CD14-positive monocyte (primary cell): ENCODE measurements around the gene POC1A. TPM values are rescaled to one million over a fixed set of nuclear protein-coding genes. Genes with fewer than 3 reads are reported as not detected.

ENCODE experiments used
- DNase-seq, 3 donors: peaks; one replicate each; pipeline ENCODE4 v3.0.0-alpha.2; 2011 to 2022
- H2AFZ ChIP-seq: 2 replicates; pipeline ENCODE4 v1.6.0; 2012; ENCODE audit warnings: mild to moderate bottlenecking, low read depth, low read length, inconsistent platforms; ENCODE audit not compliant: insufficient read depth, poor library complexity, severe bottlenecking
- H3K27ac ChIP-seq, 2 donors: 1 replicate in 1 of 2; 2 replicates in 1 of 2; pipeline ENCODE4 v1.5.1; 2012 to 2013; ENCODE audit warnings: low read length in 2 of 2, control low read depth in 1 of 2, inconsistent platforms in 1 of 2, low read depth in 1 of 2, mild to moderate bottlenecking in 1 of 2
- H3K27me3 ChIP-seq, 2 donors: one replicate each; pipeline versions ENCODE4 v1.6.0 to v1.6.1; 2011 to 2013; ENCODE audit warnings: low read length in 2 of 2; ENCODE audit not compliant: control insufficient read depth in 2 of 2, insufficient read depth in 2 of 2
- H3K36me3 ChIP-seq, 2 donors: replicated peaks in 1 of 2; 1 replicate in 1 of 2; 2 replicates in 1 of 2; pipeline versions ENCODE4 v1.5.1 to v1.6.1; 2012 to 2013; ENCODE audit warnings: low read length in 2 of 2, control low read depth in 1 of 2, inconsistent platforms in 1 of 2, mild to moderate bottlenecking in 1 of 2; ENCODE audit not compliant: insufficient read depth in 2 of 2, control insufficient read depth in 1 of 2
- H3K4me1 ChIP-seq, 2 donors: 1 replicate in 1 of 2; 2 replicates in 1 of 2; pipeline versions ENCODE4 v1.5.1 to v1.6.1; 2012 to 2013; ENCODE audit warnings: low read length in 2 of 2, control low read depth in 1 of 2, inconsistent platforms in 1 of 2, mild to moderate bottlenecking in 1 of 2, moderate library complexity in 1 of 2; ENCODE audit not compliant: insufficient read depth in 2 of 2, control insufficient read depth in 1 of 2
- H3K4me2 ChIP-seq: replicated peaks from 2 replicates; pipeline ENCODE3; 2012; ENCODE audit warnings: low read length, moderate library complexity, mild to moderate bottlenecking; ENCODE audit not compliant: poor library complexity, severe bottlenecking; ENCODE audit errors: extremely low read depth
- H3K4me3 ChIP-seq, 3 experiments: fragments of 200-600 bp in 1 of 3; sonication (generic) in 1 of 3; replicated peaks in 1 of 3; 1 replicate in 2 of 3; 2 replicates in 1 of 3; pipeline ENCODE4 v1.5.1; 2011 to 2013; ENCODE audit warnings: low read length in 3 of 3, mild to moderate bottlenecking in 3 of 3, control low read depth in 2 of 3, low read depth in 2 of 3, inconsistent platforms in 1 of 3, moderate library complexity in 1 of 3
- H3K79me2 ChIP-seq: 2 replicates; pipeline ENCODE4 v1.6.0; 2012; ENCODE audit warnings: mild to moderate bottlenecking, control low read depth, inconsistent platforms, low read length, moderate library complexity; ENCODE audit not compliant: insufficient read depth
- H3K9ac ChIP-seq: 2 replicates; pipeline ENCODE4 v1.6.0; 2017; ENCODE audit warnings: low read length, mild to moderate bottlenecking; ENCODE audit not compliant: insufficient read depth, poor library complexity, severe bottlenecking
- H3K9me3 ChIP-seq, 2 donors: replicated peaks in 1 of 2; 1 replicate in 1 of 2; 2 replicates in 1 of 2; pipeline versions ENCODE4 v1.5.1 to v1.6.1; 2012 to 2013; ENCODE audit warnings: low read length in 2 of 2, control low read depth in 1 of 2; ENCODE audit not compliant: control insufficient read depth in 1 of 2, insufficient read depth in 1 of 2
- H4K20me1 ChIP-seq: 2 replicates; pipeline ENCODE4 v1.6.0; 2012; ENCODE audit warnings: mild to moderate bottlenecking, low read length, control low read depth, moderate library complexity; ENCODE audit not compliant: insufficient read depth
- H3K27ac Mint-ChIP-seq, 7 donors: one replicate each; pipeline ENCODE4 v1.8.0; 2020; ENCODE audit warnings: mild to moderate bottlenecking in 7 of 7, mixed read lengths in 7 of 7, moderate library complexity in 6 of 7, inconsistent platforms in 2 of 7
- H3K27me3 Mint-ChIP-seq, 3 donors: one replicate each; pipeline ENCODE4 v1.8.0; 2021 to 2022; ENCODE audit warnings: low read depth in 3 of 3, mild to moderate bottlenecking in 3 of 3, mixed read lengths in 3 of 3, moderate library complexity in 3 of 3, inconsistent platforms in 1 of 3
- H3K36me3 Mint-ChIP-seq, 2 donors: one replicate each; pipeline ENCODE4 v1.8.0; 2020; ENCODE audit warnings: mixed read lengths in 2 of 2, inconsistent platforms in 1 of 2, mild to moderate bottlenecking in 1 of 2
- H3K4me1 Mint-ChIP-seq: one replicate; pipeline ENCODE4 v1.8.0; 2020; ENCODE audit warnings: mild to moderate bottlenecking, mixed read lengths
- H3K4me3 Mint-ChIP-seq, 2 donors: one replicate each; pipeline ENCODE4 v1.8.0; 2020; ENCODE audit warnings: mild to moderate bottlenecking in 2 of 2, mixed read lengths in 2 of 2, moderate library complexity in 1 of 2
- H3K9me3 Mint-ChIP-seq, 7 donors: one replicate each; pipeline ENCODE4 v1.8.0; 2020 to 2022; ENCODE audit warnings: mixed read lengths in 7 of 7, mild to moderate bottlenecking in 6 of 7, moderate library complexity in 6 of 7, inconsistent platforms in 2 of 7
- WGBS: methylation state at CpG from one replicate; pipeline ENCODE4 v1.1.5; 2013; ENCODE audit warnings: missing lambda C conversion rate; ENCODE audit not compliant: insufficient coverage; 5-methylcytosine and 5-hydroxymethylcytosine counted together
- intact Hi-C, 2 donors: fragments of 100-400 bp; cut with micrococcal nuclease; formaldehyde crosslinking; loops; one replicate each; pipeline versions ENCODE4 v1.15.0 to v1.15.1; 2023
- polyA plus RNA-seq, 3 donors: library from polyadenylated mRNA; depleted of rRNA in 1 of 3; unstranded in 2 of 3; stranded (reverse) in 1 of 3; fragments of 300-500 nt in 2 of 3; fragments of >200 nt in 1 of 3; fragmentation: Illumina TruSeq in 2 of 3; gene quantifications; 1 replicate in 2 of 3; 2 replicates in 1 of 3; pipeline ENCODE4 v1.2.3, GENCODE V29; 2012 to 2021
- TF ChIP-seq, protein P1 (sequence below): fragments of 200-600 bp; IDR thresholded peaks from one replicate; pipeline ENCODE4 v1.8.0; 2022; ENCODE audit warnings: antibody characterized with exemption, mild to moderate bottlenecking

POC1A gene
- polyA plus RNA-seq, 3 donors: 1.2 to 2.0 (median 1.5) TPM

GRCh38 chr3:52036829-52037228 is 117.4 kb downstream of the POC1A start:
- H3K36me3 Mint-ChIP-seq: no peaks in the 10 kb centered on the region
- 77% methylated on average over 4 of the region's 5 CpGs for WGBS
- peaks cover 2% of the 10 kb centered on the region for H3K4me1 Mint-ChIP-seq
- no peak overlapping the region for H3K27ac Mint-ChIP-seq
- Histone ChIP-seq H3K27me3 (no peaks in the 10 kb centered on the region), H3K79me2 (no peaks in the 10 kb centered on the region), H3K9ac (no peak overlapping the region), H4K20me1 (no peaks in the 10 kb centered on the region), H3K4me3 (no peak overlapping the region), H3K4me2 (no peak overlapping the region), H3K27ac (no peak overlapping the region), H2AFZ (no peak overlapping the region), H3K36me3 (no peaks in the 10 kb centered on the region), H3K4me1 (no peaks in the 10 kb centered on the region), H3K9me3 (no peaks in the 10 kb centered on the region)
- no peak overlapping the region for H3K4me3 Mint-ChIP-seq
- TF ChIP-seq, protein P1, sequence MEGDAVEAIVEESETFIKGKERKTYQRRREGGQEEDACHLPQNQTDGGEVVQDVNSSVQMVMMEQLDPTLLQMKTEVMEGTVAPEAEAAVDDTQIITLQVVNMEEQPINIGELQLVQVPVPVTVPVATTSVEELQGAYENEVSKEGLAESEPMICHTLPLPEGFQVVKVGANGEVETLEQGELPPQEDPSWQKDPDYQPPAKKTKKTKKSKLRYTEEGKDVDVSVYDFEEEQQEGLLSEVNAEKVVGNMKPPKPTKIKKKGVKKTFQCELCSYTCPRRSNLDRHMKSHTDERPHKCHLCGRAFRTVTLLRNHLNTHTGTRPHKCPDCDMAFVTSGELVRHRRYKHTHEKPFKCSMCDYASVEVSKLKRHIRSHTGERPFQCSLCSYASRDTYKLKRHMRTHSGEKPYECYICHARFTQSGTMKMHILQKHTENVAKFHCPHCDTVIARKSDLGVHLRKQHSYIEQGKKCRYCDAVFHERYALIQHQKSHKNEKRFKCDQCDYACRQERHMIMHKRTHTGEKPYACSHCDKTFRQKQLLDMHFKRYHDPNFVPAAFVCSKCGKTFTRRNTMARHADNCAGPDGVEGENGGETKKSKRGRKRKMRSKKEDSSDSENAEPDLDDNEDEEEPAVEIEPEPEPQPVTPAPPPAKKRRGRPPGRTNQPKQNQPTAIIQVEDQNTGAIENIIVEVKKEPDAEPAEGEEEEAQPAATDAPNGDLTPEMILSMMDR: no peak
- no peak for DNase-seq
- intact Hi-C loops: no loop called here
- no peaks in the 10 kb centered on the region for H3K9me3 Mint-ChIP-seq
- peaks cover 3 to 6% (median 4%) of the 10 kb centered on the region in 3 donors for H3K27me3 Mint-ChIP-seq

- H3K27me3 Mint-ChIP-seq: peaks cover 3 to 6% (median 4%) of the 10 kb centered on the region in 3 donors
- H3K36me3 ChIP-seq: no peaks in the 10 kb centered on the region
- no peak overlapping the region for H3K9ac ChIP-seq
- no peak overlapping the region for H3K4me3 Mint-ChIP-seq
- no peak for DNase-seq
- H3K79me2 ChIP-seq: no peaks in the 10 kb centered on the region
- no peak overlapping the region for H3K4me2 ChIP-seq
- H3K27ac Mint-ChIP-seq: no peak overlapping the region
- no peaks in the 10 kb centered on the region for H3K9me3 Mint-ChIP-seq
- H4K20me1 ChIP-seq: no peaks in the 10 kb centered on the region
- peaks cover 2% of the 10 kb centered on the region for H3K4me1 Mint-ChIP-seq
- H3K36me3 Mint-ChIP-seq: no peaks in the 10 kb centered on the region
- no peaks in the 10 kb centered on the region for H3K9me3 ChIP-seq
- no peak overlapping the region for H3K27ac ChIP-seq
- WGBS: 89% methylated on average over 4 of the region's 5 CpGs
- no peak overlapping the region for H3K4me3 ChIP-seq
- H3K27me3 ChIP-seq: no peaks in the 10 kb centered on the region
- TF ChIP-seq, protein P1: no peak
- no peak overlapping the region for H2AFZ ChIP-seq
- intact Hi-C loops: no loop called here
- H3K4me1 ChIP-seq: no peaks in the 10 kb centered on the region
Measured at GRCh38 chr3:52036222-52036694, 118.0 kb downstream of the POC1A start.
